Measurements from ENCODE around the gene FAM136A.
"Not testable (repeated sequence)": the region's sequence is repeated elsewhere in the genome, so short reads cannot be mapped to it uniquely, and the experiment has no call there.

Gene FAM136A

GRCh38 chr2:70297828-70298227, 4.0 kb downstream of the FAM136A start:
- not testable (repeated sequence) for DNase-seq (ENCODE audit: low spot score)

DNA sequence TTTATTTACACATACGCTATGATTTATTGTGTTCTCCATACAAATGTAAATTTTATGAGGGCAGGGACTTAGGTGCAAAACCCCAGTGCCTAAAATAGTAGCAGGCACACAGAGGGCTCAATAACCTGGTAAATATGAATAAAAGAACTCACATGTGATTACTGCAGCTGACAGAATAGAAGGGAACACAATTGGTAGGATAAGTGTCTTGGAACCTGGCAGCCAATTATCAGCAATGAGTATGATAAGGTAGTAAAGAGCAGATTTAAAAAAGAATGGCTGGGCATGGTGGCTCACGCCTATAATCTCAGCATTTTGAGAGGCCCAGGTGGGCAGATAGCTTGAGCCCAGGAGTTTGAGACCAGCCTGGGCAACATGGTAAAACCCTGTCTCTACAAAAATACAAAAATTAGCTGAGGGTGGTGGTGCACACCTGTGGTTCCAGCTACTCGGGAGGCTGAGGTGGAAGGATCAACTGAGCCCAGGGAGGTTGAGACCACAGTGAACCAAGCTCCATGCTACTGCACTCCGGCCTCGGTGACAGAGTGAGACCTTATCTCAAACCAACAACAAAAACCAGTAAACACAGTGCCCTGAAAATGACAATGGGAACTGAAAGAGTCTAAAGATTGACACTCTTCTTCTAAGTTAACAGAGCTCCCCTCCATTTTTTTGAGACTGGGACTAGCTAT, 18.2 kb downstream of the FAM136A start:
- no peak for DNase-seq (ENCODE audit: low spot score)

DNA sequence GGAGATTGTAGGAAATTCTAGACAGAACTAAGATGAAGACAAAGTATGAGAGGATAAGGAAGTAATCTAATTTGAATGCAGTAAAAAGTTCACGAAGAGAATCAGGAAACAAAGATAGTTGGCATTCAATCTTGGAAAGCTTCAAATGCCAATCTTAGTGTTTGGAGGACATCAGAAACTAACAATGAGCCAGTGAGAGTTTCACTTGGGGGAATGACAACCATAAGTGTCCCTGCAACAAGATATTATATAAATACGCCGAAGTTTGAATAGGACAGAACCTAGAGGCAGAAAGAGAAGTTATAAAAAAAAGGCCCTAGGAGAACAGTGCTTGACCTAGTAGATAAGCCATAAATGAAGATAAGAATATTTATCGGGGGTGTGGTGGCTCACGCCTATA, 19.4 kb downstream of the FAM136A start:
- DNase-seq (ENCODE audit: low spot score), result no peak

- no peak for DNase-seq (ENCODE audit: low spot score)
These were observed 21.5 kb downstream of the FAM136A start for GRCh38 chr2:70280242-70280798.

- no peak for DNase-seq (ENCODE audit: low spot score)
These were observed 31.5 kb downstream of the FAM136A start for GRCh38 chr2:70270323-70270722.

- DNase-seq (ENCODE audit: low spot score), result not testable (repeated sequence)
These were observed 32.2 kb downstream of the FAM136A start for GRCh38 chr2:70269422-70270302.

GRCh38 chr2:70266925-70267324, 34.9 kb downstream of the FAM136A start:
- DNase-seq (ENCODE audit: low spot score), result not testable (repeated sequence)

GRCh38 chr2:70261501-70261900, 40.4 kb downstream of the FAM136A start:
- no peak for DNase-seq (ENCODE audit: low spot score)

DNA sequence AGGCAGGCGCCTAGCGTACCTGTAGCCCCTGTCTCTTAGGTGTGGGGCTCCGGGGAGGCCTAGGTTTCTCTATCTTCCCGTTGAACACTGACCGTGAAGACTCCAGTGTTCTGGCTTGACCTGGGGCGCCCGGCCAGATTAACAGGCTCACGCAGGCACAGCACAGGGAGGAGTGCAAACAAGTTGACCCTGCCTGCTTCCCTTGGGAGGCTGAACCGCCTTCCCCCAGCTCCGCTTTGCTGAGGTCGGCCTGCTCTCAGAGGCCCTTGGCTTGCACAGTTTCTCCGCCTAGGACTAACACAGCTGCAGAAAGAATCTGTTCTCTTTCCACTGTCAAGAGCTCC, 43.4 kb downstream of the FAM136A start:
- peak; percentile 41 for DNase-seq (ENCODE audit: low spot score)

DNA sequence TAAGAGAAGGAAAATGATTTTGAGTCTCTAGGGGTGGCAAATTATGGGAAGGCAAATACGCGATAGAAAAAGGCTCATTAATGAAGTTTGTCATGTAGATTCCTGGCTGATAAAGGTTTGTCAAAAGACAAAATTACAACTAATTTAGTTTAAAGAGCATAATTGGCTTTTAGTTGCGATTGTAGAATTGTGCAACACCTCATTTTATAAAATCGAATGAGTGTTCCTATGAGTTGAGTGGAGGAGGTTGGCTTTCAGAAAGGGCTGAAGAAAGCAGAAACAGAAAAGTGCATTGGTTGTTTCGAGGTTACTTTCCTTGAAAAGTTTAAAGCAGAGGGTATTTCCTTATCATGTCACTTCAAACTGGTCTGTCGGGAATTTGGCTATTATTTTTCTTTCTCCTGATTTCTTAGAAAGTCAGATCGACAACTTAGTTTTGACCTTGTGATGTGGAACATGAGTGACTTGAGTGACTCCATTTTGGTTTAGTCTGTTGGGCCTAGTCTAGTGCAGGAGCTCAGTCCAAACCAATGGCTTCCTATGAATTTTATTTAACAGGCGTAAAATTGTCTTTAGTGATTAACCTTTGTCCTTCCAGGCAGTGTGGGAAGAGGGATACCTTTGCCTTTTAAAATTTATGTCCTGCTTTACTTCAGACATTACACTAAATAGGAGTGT, 46.1 kb downstream of the FAM136A start:
- DNase-seq (ENCODE audit: low spot score), result no peak

GRCh38 chr2:70250434-70250833, 51.4 kb downstream of the FAM136A start:
- no peak for DNase-seq (ENCODE audit: low spot score)

GRCh38 chr2:70248181-70248847, 53.6 kb downstream of the FAM136A start, which contains the start of gene TIA1:
Gene TIA1 (minus strand): TSS chr2:70248628. CDS start chr2:70248430, 198 bp downstream.
- peak; percentile 97 for DNase-seq (ENCODE audit: low spot score)

DNA sequence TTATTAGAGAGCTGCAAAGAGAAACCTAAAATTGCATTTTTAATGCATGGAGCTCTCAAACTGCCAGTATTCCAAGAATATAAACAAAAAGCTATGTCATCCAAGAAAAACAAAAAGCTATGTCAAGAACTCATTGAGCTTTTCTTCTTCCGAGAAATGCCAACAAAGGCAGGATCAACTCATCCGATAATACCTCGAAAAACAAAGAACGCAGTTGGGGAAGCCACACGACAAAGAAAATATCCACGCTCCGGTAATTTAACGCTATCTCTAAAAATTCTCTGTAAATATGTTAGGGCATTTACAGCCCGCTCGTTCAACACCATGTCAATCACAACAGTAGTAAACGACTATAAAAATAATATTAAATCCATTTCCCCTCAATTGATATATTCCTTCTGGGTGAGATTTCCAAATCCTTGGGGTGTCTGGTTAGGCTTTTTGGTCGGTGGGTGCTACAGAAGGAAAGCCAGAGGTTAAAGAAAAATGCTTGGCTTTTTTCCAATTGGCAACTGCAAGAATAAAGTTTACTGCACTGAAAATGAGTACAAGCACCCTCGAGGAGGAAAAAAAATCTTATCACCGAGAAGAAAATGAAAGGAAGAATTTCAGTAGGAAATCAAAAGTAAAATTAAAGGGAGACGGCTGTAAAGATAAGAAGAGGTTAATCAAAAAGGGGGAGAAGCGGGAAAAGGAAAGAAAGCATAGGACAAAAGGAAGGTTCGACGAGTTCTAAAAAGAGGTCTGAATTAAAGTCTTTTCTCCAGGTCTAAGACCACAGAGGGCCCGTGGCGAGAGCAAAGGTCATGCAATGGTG, 54.3 kb downstream of the FAM136A start:
- DNase-seq (ENCODE audit: low spot score), result peak; percentile 67
